GM12892 (cell line): ENCODE results near the gene EXO1.

Experiments used
- POLR2A ChIP-seq: IDR thresholded peaks from 2 replicates; pipeline ENCODE4 v1.6.1; 2011; ENCODE audit warnings: low read depth, low read length, control low read depth
- POLR2AphosphoS5 ChIP-seq: IDR thresholded peaks from 2 replicates; pipeline ENCODE4 v1.6.1; 2011; ENCODE audit warnings: low read depth, low read length, control low read depth
- TAF1 ChIP-seq: IDR thresholded peaks from 2 replicates; pipeline ENCODE4 v1.6.1; 2011; ENCODE audit warnings: low read depth, mild to moderate bottlenecking, control low read depth, low read length, borderline replicate concordance

DNA sequence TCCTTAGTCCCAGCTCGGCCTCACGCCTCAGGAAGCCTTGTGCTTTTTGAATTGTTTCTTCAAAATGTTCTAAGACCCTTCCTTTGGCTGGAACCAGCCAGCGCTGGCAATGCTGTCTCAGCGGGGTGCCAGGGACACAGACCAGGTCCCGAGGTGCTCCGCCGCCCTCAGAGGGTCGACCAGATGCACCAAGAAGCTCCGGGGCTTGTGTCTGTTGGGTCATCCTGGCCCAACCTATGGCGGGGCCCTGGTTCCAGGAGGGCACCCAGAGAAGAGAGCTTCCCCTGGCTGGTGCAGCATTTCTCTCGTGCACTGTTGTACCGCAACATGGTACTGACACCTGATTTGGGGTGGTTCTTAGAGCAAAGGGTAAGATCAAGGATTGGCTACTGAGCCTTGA is 69.5 kb downstream of the EXO1 start:
- no peak for TF ChIP-seq POLR2A
- TF ChIP-seq POLR2AphosphoS5, result no peak
- no peak for TF ChIP-seq TAF1
